HepG2 (cell line): Measurements from ENCODE around the gene PTCD3. TPM values are rescaled to one million over a fixed set of nuclear protein-coding genes. Genes with fewer than 3 reads are reported as not detected.
A peak's percentile ranks its signal among the peaks of the same experiment; 100 is the strongest.

ENCODE experiments used
- BCLAF1 ChIP-seq: fragments of 450-650 bp; IDR thresholded peaks from 2 replicates; pipeline ENCODE4 v1.6.1; 2017; ENCODE audit warnings: mild to moderate bottlenecking
- FOSL1 ChIP-seq: sonication (generic); formaldehyde crosslinking; IDR thresholded peaks from 2 replicates; pipeline ENCODE4 v1.9.0; 2021; ENCODE audit warnings: missing genetic modification reagents, borderline replicate concordance
- GMEB1 ChIP-seq: sonication (generic); formaldehyde crosslinking; IDR thresholded peaks from 2 replicates; pipeline ENCODE4 v1.5.1; 2020; ENCODE audit warnings: missing genetic modification reagents, mild to moderate bottlenecking, borderline replicate concordance
- HNF1B ChIP-seq: sonication (generic); formaldehyde crosslinking; IDR thresholded peaks from 2 replicates; pipeline ENCODE4 v1.5.1; 2020; ENCODE audit warnings: mild to moderate bottlenecking, moderate library complexity, missing genetic modification reagents
- NR1H2 ChIP-seq: sonication (generic); formaldehyde crosslinking; IDR thresholded peaks from 2 replicates; pipeline ENCODE4 v1.8.1; 2022; ENCODE audit warnings: low read depth, missing genetic modification reagents, borderline replicate concordance
- PRDM15 ChIP-seq: sonication (generic); formaldehyde crosslinking; IDR thresholded peaks from 2 replicates; pipeline ENCODE4 v1.4.0; 2020; ENCODE audit warnings: missing genetic modification reagents
- SMYD3 ChIP-seq: sonication (generic); formaldehyde crosslinking; IDR thresholded peaks from 2 replicates; pipeline ENCODE4 v1.8.1; 2023; ENCODE audit warnings: mild to moderate bottlenecking, missing genetic modification reagents
- TBP ChIP-seq: sonication (generic); formaldehyde crosslinking; IDR thresholded peaks from 2 replicates; pipeline ENCODE4 v1.5.0; 2020; ENCODE audit warnings: missing genetic modification reagents
- ZBTB1 ChIP-seq: sonication (generic); formaldehyde crosslinking; IDR thresholded peaks from 2 replicates; pipeline ENCODE4 v1.4.0; 2020; ENCODE audit warnings: missing genetic modification reagents, borderline replicate concordance
- ZBTB33 ChIP-seq: sonication (generic); formaldehyde crosslinking; IDR thresholded peaks from 2 replicates; pipeline ENCODE4 v1.4.0; 2020; ENCODE audit warnings: missing genetic modification reagents
- ZFP90 ChIP-seq: sonication (generic); formaldehyde crosslinking; IDR thresholded peaks from 2 replicates; pipeline ENCODE4 v1.8.0; 2022; ENCODE audit warnings: missing genetic modification reagents, mild to moderate bottlenecking, inconsistent platforms, borderline replicate concordance
- ZNF232 ChIP-seq: sonication (generic); formaldehyde crosslinking; IDR thresholded peaks from 2 replicates; pipeline ENCODE4 v1.4.0; 2020; ENCODE audit warnings: missing genetic modification reagents, borderline replicate concordance
- ZNF292 ChIP-seq: sonication (generic); formaldehyde crosslinking; IDR thresholded peaks from 2 replicates; pipeline ENCODE4 v1.8.1; 2022; ENCODE audit warnings: mild to moderate bottlenecking, low read depth, missing genetic modification reagents, borderline replicate concordance
- ZNF546 ChIP-seq: sonication (generic); formaldehyde crosslinking; conservative IDR thresholded peaks from 2 replicates; pipeline ENCODE4 v1.8.1; 2023; ENCODE audit warnings: mild to moderate bottlenecking, missing genetic modification reagents
- ZNF83 ChIP-seq: sonication (generic); formaldehyde crosslinking; IDR thresholded peaks from 2 replicates; pipeline ENCODE4 v1.4.0; 2020; ENCODE audit warnings: missing genetic modification reagents, mild to moderate bottlenecking, borderline replicate concordance
- polyA plus RNA-seq, 8 experiments: library from polyadenylated mRNA; depleted of rRNA in 3 of 8; stranded (reverse) in 7 of 8; unstranded in 1 of 8; fragments of >200 nt; fragmentation: Illumina TruSeq in 4 of 8; extraction: Trizol in 4 of 8; gene quantifications; 2 replicates each; pipeline versions ENCODE4 v1.2.1 to v1.2.3, GENCODE V29; 2011 to 2016; ENCODE audit warnings: low read depth in 4 of 8, missing spikeins in 1 of 8, mixed read lengths in 1 of 8; ENCODE audit not compliant: insufficient read depth in 1 of 8
- total RNA-seq, 5 experiments: library from RNA; depleted of rRNA; stranded (reverse); fragments of >200 nt; fragmentation: Illumina TruSeq; extraction: Trizol; gene quantifications; 2 replicates each; pipeline ENCODE4 v1.2.3, GENCODE V29; 2016; ENCODE audit warnings: low read depth in 1 of 5

Gene PTCD3
- total and polyA plus RNA-seq, 2 of the 13 experiments (the other 11 are each of a cell fraction or from before 2014, with no cell fraction given), result 124 to 309 TPM

- peak; percentile 95 for TF ChIP-seq GMEB1 (CRISPR knock-in tag)
- no peak for TF ChIP-seq ZBTB33 (CRISPR knock-in tag)
- TF ChIP-seq NR1H2 (CRISPR knock-in tag), result no peak
- TF ChIP-seq ZNF292, result peak; percentile 39; the same call in 1 of the 2 replicates
- no peak for TF ChIP-seq BCLAF1
- TF ChIP-seq HNF1B (CRISPR knock-in tag), result peak; percentile 88
- TF ChIP-seq PRDM15, result no peak
- TF ChIP-seq SMYD3 (CRISPR knock-in tag), result no peak
- no peak for TF ChIP-seq ZBTB1 (CRISPR knock-in tag)
- TF ChIP-seq ZNF232 (CRISPR knock-in tag), result peak; percentile 74; the same call in 1 of the 2 replicates
- peak; percentile 46; the same call in 1 of the 2 replicates for TF ChIP-seq ZNF83 (CRISPR knock-in tag)
- TF ChIP-seq TBP (CRISPR knock-in tag), result no peak
- TF ChIP-seq ZNF546, result no peak
- TF ChIP-seq ZFP90 (CRISPR knock-in tag), result 0 out of 2 replicates have a peak, but pooled peaks have one; percentile 11
- 0 out of 2 replicates have a peak, but pooled peaks have one; percentile 18 for TF ChIP-seq FOSL1 (CRISPR knock-in tag)
Observed at GRCh38 chr2:86105969-86106945, at the start of gene PTCD3 (continued).
